ENCODE results near the gene PPFIA1.
"Not testable (repeated sequence)": the region's sequence is repeated elsewhere in the genome, so short reads cannot be mapped to it uniquely, and the experiment has no call there.

The PPFIA1 gene

GRCh38 chr11:70243912-70244652 is 26.4 kb upstream of the PPFIA1 start:
- no peak for DNase-seq
- Mint-ChIP-seq H3K9me3 (no peaks in the 10 kb centered on the region), H3K4me1 (no peaks in the 10 kb centered on the region), H3K27me3 (peaks cover 16% of the 10 kb centered on the region), H3K27ac (no peak overlapping the region), H3K36me3 (no peaks in the 10 kb centered on the region), H3K4me3 (no peak overlapping the region)
- CTCF ChIA-PET: no interaction called here

- Mint-ChIP-seq H3K36me3 (no peaks in the 10 kb centered on the region), H3K9me3 (no peaks in the 10 kb centered on the region), H3K27me3 (peaks cover 16% of the 10 kb centered on the region), H3K4me1 (no peaks in the 10 kb centered on the region), H3K27ac (no peak overlapping the region), H3K4me3 (no peak overlapping the region)
- no peak for DNase-seq
- CTCF ChIA-PET: no interaction called here
These were observed 25.8 kb upstream of the PPFIA1 start for GRCh38 chr11:70244698-70245097.

- H3K27ac Mint-ChIP-seq: no peak overlapping the region
- no peaks in the 10 kb centered on the region for H3K36me3 Mint-ChIP-seq
- peaks cover 4% of the 10 kb centered on the region for H3K27me3 Mint-ChIP-seq
- no peaks in the 10 kb centered on the region for H3K4me1 Mint-ChIP-seq
- no peaks in the 10 kb centered on the region for H3K9me3 Mint-ChIP-seq
- CTCF ChIA-PET: no interaction called here
- H3K4me3 Mint-ChIP-seq: no peak overlapping the region
- no peak for DNase-seq
These were observed 24.3 kb upstream of the PPFIA1 start for GRCh38 chr11:70246196-70246595.

- no peaks in the 10 kb centered on the region for H3K9me3 Mint-ChIP-seq
- DNase-seq: no peak
- H3K27ac Mint-ChIP-seq: no peak overlapping the region
- no peaks in the 10 kb centered on the region for H3K36me3 Mint-ChIP-seq
- peaks cover 4% of the 10 kb centered on the region for H3K27me3 Mint-ChIP-seq
- no peak overlapping the region for H3K4me3 Mint-ChIP-seq
- no peaks in the 10 kb centered on the region for H3K4me1 Mint-ChIP-seq
- CTCF ChIA-PET: no interaction called here
These were observed 23.3 kb upstream of the PPFIA1 start for GRCh38 chr11:70247042-70247709.

- CTCF ChIA-PET: no interaction called here
- Mint-ChIP-seq H3K4me3 (no peak overlapping the region), H3K4me1 (no peaks in the 10 kb centered on the region), H3K27me3 (peaks cover 4% of the 10 kb centered on the region), H3K27ac (no peak overlapping the region), H3K36me3 (no peaks in the 10 kb centered on the region), H3K9me3 (no peaks in the 10 kb centered on the region)
- DNase-seq: no peak
These were observed 22.8 kb upstream of the PPFIA1 start for GRCh38 chr11:70247710-70248072.

GRCh38 chr11:70250876-70251658 is 19.4 kb upstream of the PPFIA1 start:
- Mint-ChIP-seq H3K4me3 (no peak overlapping the region), H3K4me1 (no peaks in the 10 kb centered on the region), H3K27ac (no peak overlapping the region), H3K27me3 (peaks cover 4% of the 10 kb centered on the region), H3K9me3 (no peaks in the 10 kb centered on the region), H3K36me3 (no peaks in the 10 kb centered on the region)
- DNase-seq: no peak
- CTCF ChIA-PET: no interaction called here

- Mint-ChIP-seq H3K4me3 (no peak overlapping the region), H3K36me3 (no peaks in the 10 kb centered on the region), H3K4me1 (no peaks in the 10 kb centered on the region), H3K9me3 (no peaks in the 10 kb centered on the region), H3K27me3 (peaks cover 7% of the 10 kb centered on the region), H3K27ac (no peak overlapping the region)
- CTCF ChIA-PET: no interaction called here
- DNase-seq: no peak
These were observed 18.7 kb upstream of the PPFIA1 start for GRCh38 chr11:70251659-70252321.

- CTCF ChIA-PET: no interaction called here
- no peak overlapping the region for H3K27ac Mint-ChIP-seq
- H3K4me1 Mint-ChIP-seq: no peaks in the 10 kb centered on the region
- H3K36me3 Mint-ChIP-seq: no peaks in the 10 kb centered on the region
- H3K9me3 Mint-ChIP-seq: no peaks in the 10 kb centered on the region
- DNase-seq: no peak
- H3K27me3 Mint-ChIP-seq: peaks cover 12% of the 10 kb centered on the region
- H3K4me3 Mint-ChIP-seq: no peak overlapping the region
These were observed 17.6 kb upstream of the PPFIA1 start for GRCh38 chr11:70252844-70253243.

- Mint-ChIP-seq H3K27ac (no peak overlapping the region), H3K4me3 (no peak overlapping the region)
- CTCF ChIA-PET: no interaction called here
These were observed 14.9 kb upstream of the PPFIA1 start for GRCh38 chr11:70255477-70256116.

GRCh38 chr11:70259077-70259476 is 11.4 kb upstream of the PPFIA1 start:
- CTCF ChIA-PET, H3K27ac Mint-ChIP-seq, H3K4me3 Mint-ChIP-seq, H3K36me3 Mint-ChIP-seq, DNase-seq, H3K4me1 Mint-ChIP-seq, H3K9me3 Mint-ChIP-seq: not testable (repeated sequence)
- peaks cover 15% of the 10 kb centered on the region for H3K27me3 Mint-ChIP-seq

More at GRCh38 chr11:70255477-70256116, 14.9 kb upstream of the PPFIA1 start:
- H3K9me3 Mint-ChIP-seq: no peaks in the 10 kb centered on the region
- no peak for DNase-seq
- peaks cover 12% of the 10 kb centered on the region for H3K27me3 Mint-ChIP-seq
- H3K36me3 Mint-ChIP-seq: no peaks in the 10 kb centered on the region
- no peaks in the 10 kb centered on the region for H3K4me1 Mint-ChIP-seq

- Mint-ChIP-seq H3K9me3 (no peaks in the 10 kb centered on the region), H3K27ac (no peak overlapping the region), H3K4me1 (peaks cover 5% of the 10 kb centered on the region), H3K4me3 (no peak overlapping the region), H3K27me3 (peaks cover 22% of the 10 kb centered on the region), H3K36me3 (no peaks in the 10 kb centered on the region)
- CTCF ChIA-PET: no interaction called here
- DNase-seq: no peak
These were observed 7.5 kb upstream of the PPFIA1 start for GRCh38 chr11:70262951-70263350.

- peaks cover 5% of the 10 kb centered on the region for H3K4me1 Mint-ChIP-seq
- H3K9me3 Mint-ChIP-seq: no peaks in the 10 kb centered on the region
These were observed 7.1 kb upstream of the PPFIA1 start for GRCh38 chr11:70263363-70263762.

GRCh38 chr11:70265341-70265740 is 5.1 kb upstream of the PPFIA1 start:
- Mint-ChIP-seq H3K27ac (no peak overlapping the region), H3K36me3 (no peaks in the 10 kb centered on the region), H3K4me1 (peaks cover 14% of the 10 kb centered on the region), H3K4me3 (no peak overlapping the region), H3K27me3 (peaks cover 43% of the 10 kb centered on the region), H3K9me3 (no peaks in the 10 kb centered on the region)
- CTCF ChIA-PET: interaction anchor here (0.6 to 0.9 kb wide), 2 partner anchors 156 to 171 kb away, joined by 4 to 6 read pairs; no protein-coding TSS in a partner anchor
- no peak for DNase-seq

More at GRCh38 chr11:70263363-70263762, 7.1 kb upstream of the PPFIA1 start:
- Mint-ChIP-seq H3K27ac (no peak overlapping the region), H3K4me3 (no peak overlapping the region), H3K36me3 (no peaks in the 10 kb centered on the region), H3K27me3 (peaks cover 26% of the 10 kb centered on the region)
- CTCF ChIA-PET: no interaction called here
- no peak for DNase-seq

- H3K36me3 Mint-ChIP-seq: peaks cover 2% of the 10 kb centered on the region
- peaks cover 26% of the 10 kb centered on the region for H3K4me1 Mint-ChIP-seq
- peaks cover 43% of the 10 kb centered on the region for H3K27me3 Mint-ChIP-seq
- H3K27ac Mint-ChIP-seq: no peak overlapping the region
- DNase-seq: no peak
- no peak overlapping the region for H3K4me3 Mint-ChIP-seq
- H3K9me3 Mint-ChIP-seq: no peaks in the 10 kb centered on the region
- CTCF ChIA-PET: no interaction called here
These were observed 3.0 kb upstream of the PPFIA1 start for GRCh38 chr11:70267405-70267950.

All from activated naive CD4-positive, alpha-beta T cell treated with anti-CD3 and anti-CD28 coated beads, Interleukin-2, amount 10 ng/mL, durations not matched to agents 7 days and 5 days (primary cell).